Naive B cell (primary cell): ENCODE results near the gene KLK14. TPM values are rescaled to one million over a fixed set of nuclear protein-coding genes. Genes with fewer than 3 reads are reported as not detected.

Experiments used
- ATAC-seq, 2 donors: fragments of 150-1000 bp; cut with Tn5 transposase; 2 replicates each; pipeline ENCODE4 v1.10.0; 2021; ENCODE audit warnings: low read depth in 2 of 2, mild to moderate bottlenecking in 2 of 2, moderate library complexity in 2 of 2
- DNase-seq: peaks from one replicate; pipeline ENCODE4 v3.0.0; 2022
- H3K27ac Mint-ChIP-seq, 6 donors: one replicate each; pipeline ENCODE4 v1.8.0; 2020 to 2022; ENCODE audit warnings: mild to moderate bottlenecking in 6 of 6, mixed read lengths in 6 of 6, moderate library complexity in 5 of 6, inconsistent platforms in 2 of 6
- H3K27me3 Mint-ChIP-seq, 3 donors: one replicate each; pipeline ENCODE4 v1.8.0; 2021 to 2022; ENCODE audit warnings: mixed read lengths in 3 of 3, mild to moderate bottlenecking in 1 of 3
- H3K36me3 Mint-ChIP-seq, 2 donors: one replicate each; pipeline ENCODE4 v1.8.0; 2020 to 2022; ENCODE audit warnings: mixed read lengths in 2 of 2, inconsistent platforms in 1 of 2, mild to moderate bottlenecking in 1 of 2
- H3K4me1 Mint-ChIP-seq, 3 donors: one replicate each; pipeline ENCODE4 v1.8.0; 2020 to 2022; ENCODE audit warnings: mixed read lengths in 3 of 3, inconsistent platforms in 1 of 3, mild to moderate bottlenecking in 1 of 3, moderate library complexity in 1 of 3
- H3K4me3 Mint-ChIP-seq, 8 donors: one replicate each; pipeline ENCODE4 v1.8.0; 2020 to 2022; ENCODE audit warnings: mild to moderate bottlenecking in 8 of 8, mixed read lengths in 8 of 8, moderate library complexity in 8 of 8, inconsistent platforms in 2 of 8
- H3K9me3 Mint-ChIP-seq, 7 donors: one replicate each; pipeline ENCODE4 v1.8.0; 2020 to 2022; ENCODE audit warnings: mixed read lengths in 7 of 7, mild to moderate bottlenecking in 5 of 7, inconsistent platforms in 2 of 7, moderate library complexity in 1 of 7
- polyA plus RNA-seq, 6 donors: library from polyadenylated mRNA; unstranded; fragments of 300-500 nt; fragmentation: Illumina TruSeq; gene quantifications; one replicate each; pipeline ENCODE4 v1.2.3, GENCODE V29; 2021; ENCODE audit warnings: low read depth in 6 of 6

KLK14 gene
- polyA plus RNA-seq, 6 donors from 2014 or later, result 0.49 TPM; not detected in 5

GRCh38 chr19:51091126-51091525 lies 8.4 kb upstream of the KLK14 start:
- no peak for DNase-seq
- Mint-ChIP-seq H3K9me3 (no peaks in the 10 kb centered on the region), H3K36me3 (no peaks in the 10 kb centered on the region), H3K4me3 (peak overlapping the region in 1 of 8 donors; percentile 35), H3K4me1 (peaks cover 6 to 10% (median 6%) of the 10 kb centered on the region in 3 donors), H3K27ac (peak overlapping the region in 1 of 6 donors; percentile 63), H3K27me3 (no peaks in the 10 kb centered on the region)
- ATAC-seq, result no peak

- DNase-seq, result no peak
- Mint-ChIP-seq H3K4me1 (peaks cover 6 to 10% (median 6%) of the 10 kb centered on the region in 3 donors), H3K36me3 (no peaks in the 10 kb centered on the region), H3K9me3 (no peaks in the 10 kb centered on the region), H3K27me3 (no peaks in the 10 kb centered on the region), H3K27ac (peak overlapping the region in 1 of 6 donors; percentile 5), H3K4me3 (peak overlapping the region in 1 of 8 donors; percentile 52)
- ATAC-seq, result no peak
Observed at GRCh38 chr19:51090471-51090870, 7.8 kb upstream of the KLK14 start.

DNA sequence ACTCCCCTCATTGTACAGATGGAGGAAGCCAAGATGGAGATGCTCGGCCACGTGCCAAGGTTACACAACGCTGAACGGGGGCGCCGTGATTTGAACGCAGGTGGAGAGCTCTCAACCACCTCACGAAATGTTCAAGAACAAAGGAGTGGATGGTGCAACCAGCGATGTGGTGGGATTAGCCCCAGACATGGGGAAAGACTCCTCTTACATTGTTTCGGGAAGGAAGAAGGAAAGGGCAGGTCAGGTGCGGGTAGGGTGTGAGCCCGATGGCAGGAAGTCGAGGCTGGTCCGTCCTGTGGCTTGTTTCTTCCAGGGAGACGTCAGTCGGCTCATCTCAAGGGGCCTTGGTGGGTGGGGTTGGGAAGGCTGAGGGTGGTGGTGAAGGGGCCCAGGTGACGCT lies 7.1 kb upstream of the KLK14 start:
- Mint-ChIP-seq H3K36me3 (no peaks in the 10 kb centered on the region), H3K27me3 (no peaks in the 10 kb centered on the region), H3K9me3 (no peaks in the 10 kb centered on the region), H3K27ac (peak overlapping the region in 1 of 6 donors; percentile 80), H3K4me1 (peaks cover 6 to 10% (median 6%) of the 10 kb centered on the region in 3 donors), H3K4me3 (no peak overlapping the region)
- ATAC-seq (no peak), DNase-seq (no peak)

- Mint-ChIP-seq H3K27ac (peak overlapping the region in 2 of 6 donors; percentile 21 to 36), H3K9me3 (no peaks in the 10 kb centered on the region), H3K4me3 (peak overlapping the region in 1 of 8 donors; percentile 57), H3K36me3 (no peaks in the 10 kb centered on the region), H3K27me3 (peaks cover 0 to 29% (median 20%) of the 10 kb centered on the region in 3 donors), H3K4me1 (peaks cover 2 to 10% (median 4%) of the 10 kb centered on the region in 3 donors)
- ATAC-seq (no peak), DNase-seq (no peak)
Observed at GRCh38 chr19:51086153-51086850, 3.6 kb upstream of the KLK14 start.

- Mint-ChIP-seq H3K27ac (no peak overlapping the region), H3K27me3 (peaks cover 0 to 29% (median 20%) of the 10 kb centered on the region in 3 donors), H3K4me1 (peaks cover 2 to 10% (median 4%) of the 10 kb centered on the region in 3 donors), H3K9me3 (no peaks in the 10 kb centered on the region), H3K36me3 (no peaks in the 10 kb centered on the region), H3K4me3 (no peak overlapping the region)
- no peak for DNase-seq
- ATAC-seq, result no peak
Observed at GRCh38 chr19:51084505-51084904, 1.8 kb upstream of the KLK14 start.

GRCh38 chr19:51083783-51084182 lies 1.1 kb upstream of the KLK14 start:
- no peak overlapping the region for H3K27ac Mint-ChIP-seq
- H3K9me3 Mint-ChIP-seq, result no peaks in the 10 kb centered on the region
- peaks cover 0 to 29% (median 20%) of the 10 kb centered on the region in 3 donors for H3K27me3 Mint-ChIP-seq
- DNase-seq (no peak), ATAC-seq (no peak)
- peaks cover 2 to 10% (median 4%) of the 10 kb centered on the region in 3 donors for H3K4me1 Mint-ChIP-seq
- peak overlapping the region in 1 of 8 donors; percentile 57 for H3K4me3 Mint-ChIP-seq
- H3K36me3 Mint-ChIP-seq, result no peaks in the 10 kb centered on the region

- ATAC-seq (no peak), DNase-seq (no peak)
- H3K9me3 Mint-ChIP-seq, result no peaks in the 10 kb centered on the region
- no peak overlapping the region for H3K4me3 Mint-ChIP-seq
- H3K27ac Mint-ChIP-seq, result peak overlapping the region in 2 of 6 donors; percentile 11 to 96
- no peaks in the 10 kb centered on the region for H3K36me3 Mint-ChIP-seq
- peaks cover 0 to 29% (median 20%) of the 10 kb centered on the region in 3 donors for H3K27me3 Mint-ChIP-seq
- peaks cover 2 to 10% (median 4%) of the 10 kb centered on the region in 3 donors for H3K4me1 Mint-ChIP-seq
Observed at GRCh38 chr19:51083181-51083580, 494 bp upstream of the KLK14 start.

DNA sequence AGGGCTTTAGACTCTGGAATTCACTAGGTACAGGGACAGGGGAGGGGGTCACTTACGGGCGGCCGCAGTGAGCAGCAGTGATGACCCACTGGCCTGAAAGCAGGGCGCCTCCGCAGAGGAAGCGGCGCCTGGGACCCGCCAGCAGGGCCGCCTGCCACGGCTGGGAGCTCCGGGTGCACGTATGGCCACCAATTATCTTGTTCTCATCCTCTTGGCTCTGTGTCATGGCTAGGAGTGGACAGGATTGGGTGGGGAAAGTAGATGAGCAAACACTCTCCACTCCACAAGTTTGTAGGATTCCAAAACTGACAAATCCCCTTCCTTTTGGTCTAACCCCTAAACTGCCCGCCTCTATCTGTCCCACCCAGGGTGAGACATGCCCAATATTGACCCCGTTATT lies 1.2 kb downstream of the KLK14 start:
- peak overlapping the region in 1 of 8 donors; percentile 52 for H3K4me3 Mint-ChIP-seq
- H3K9me3 Mint-ChIP-seq, result no peaks in the 10 kb centered on the region
- ATAC-seq (no peak), DNase-seq (no peak)
- H3K4me1 Mint-ChIP-seq, result peaks cover 2 to 7% (median 4%) of the 10 kb centered on the region in 3 donors
- peaks cover 0 to 29% (median 24%) of the 10 kb centered on the region in 3 donors for H3K27me3 Mint-ChIP-seq
- no peak overlapping the region for H3K27ac Mint-ChIP-seq
- H3K36me3 Mint-ChIP-seq, result no peaks in the 10 kb centered on the region

GRCh38 chr19:51079481-51080110 lies 3.1 kb downstream of the KLK14 start:
- Mint-ChIP-seq H3K9me3 (peaks cover 0 to 4% (median under 1%) of the 10 kb centered on the region in 7 donors), H3K4me3 (no peak overlapping the region), H3K4me1 (peaks cover 2 to 4% (median 4%) of the 10 kb centered on the region in 3 donors), H3K36me3 (peaks cover 0 to 2% of the 10 kb centered on the region in 2 donors), H3K27ac (no peak overlapping the region), H3K27me3 (peaks cover 5 to 29% (median 29%) of the 10 kb centered on the region in 3 donors)
- ATAC-seq (no peak), DNase-seq (no peak)

DNA sequence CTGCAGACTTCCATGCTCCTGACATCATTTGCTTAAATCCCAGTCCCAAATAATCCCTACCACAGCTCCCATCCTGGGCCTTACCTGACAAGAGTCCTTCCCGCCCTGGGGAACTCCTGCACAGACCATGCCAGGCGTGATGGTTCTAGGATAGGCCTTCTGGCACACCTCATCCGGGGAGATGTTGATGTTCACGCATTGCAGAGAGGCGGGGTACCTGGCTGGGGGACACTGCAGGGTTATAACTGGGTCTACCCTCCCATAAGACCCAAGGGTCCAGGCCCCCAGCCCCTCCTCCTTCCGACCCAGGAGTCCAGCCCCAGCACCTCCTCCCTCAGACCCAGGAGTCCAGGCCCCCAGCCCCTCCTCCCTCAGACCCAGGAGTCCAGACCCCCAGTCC lies 4.0 kb downstream of the KLK14 start:
- Mint-ChIP-seq H3K4me1 (peaks cover 2 to 4% (median 4%) of the 10 kb centered on the region in 3 donors), H3K27me3 (peaks cover 5 to 36% (median 28%) of the 10 kb centered on the region in 3 donors), H3K4me3 (no peak overlapping the region), H3K36me3 (peaks cover 6 to 10% of the 10 kb centered on the region in 2 donors), H3K27ac (no peak overlapping the region), H3K9me3 (peaks cover 5 to 9% (median 7%) of the 10 kb centered on the region in 7 donors)
- DNase-seq (no peak), ATAC-seq (no peak)

DNA sequence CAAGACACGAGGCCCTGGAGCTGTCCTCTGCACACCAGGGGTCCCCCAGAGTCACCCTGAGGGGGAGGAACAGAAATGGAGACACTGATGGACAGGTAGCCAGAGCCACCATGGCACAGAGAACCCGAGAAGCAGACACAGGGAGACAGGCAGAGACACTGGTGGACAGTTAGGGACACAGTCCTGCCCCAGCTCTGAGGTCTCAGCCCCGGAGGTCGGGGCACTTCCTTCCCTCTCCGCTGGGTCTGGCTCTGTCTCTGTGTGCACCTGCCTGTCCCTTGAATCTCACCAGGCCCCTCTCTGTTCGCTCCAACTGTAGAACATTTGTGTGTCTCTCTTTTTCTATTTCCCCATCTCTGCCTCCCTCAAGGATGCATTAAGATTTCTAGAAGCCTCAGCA lies 4.6 kb downstream of the KLK14 start:
- DNase-seq (no peak), ATAC-seq (no peak)
- Mint-ChIP-seq H3K4me3 (no peak overlapping the region), H3K9me3 (peaks cover 5 to 16% (median 14%) of the 10 kb centered on the region in 7 donors), H3K4me1 (peaks cover 0 to 1% (median under 1%) of the 10 kb centered on the region in 3 donors), H3K27ac (peak overlapping the region in 1 of 6 donors; percentile 45), H3K27me3 (peaks cover 5 to 33% (median 22%) of the 10 kb centered on the region in 3 donors), H3K36me3 (peaks cover 6 to 10% of the 10 kb centered on the region in 2 donors)

GRCh38 chr19:51076631-51077213 lies 6.0 kb downstream of the KLK14 start:
- DNase-seq, result no peak
- no peak for ATAC-seq
- peak overlapping the region in 1 of 6 donors; percentile 26 for H3K27ac Mint-ChIP-seq
- peaks cover 6 to 10% of the 10 kb centered on the region in 2 donors for H3K36me3 Mint-ChIP-seq
- peaks cover 5 to 21% (median 8%) of the 10 kb centered on the region in 3 donors for H3K27me3 Mint-ChIP-seq
- H3K9me3 Mint-ChIP-seq, result peaks cover 5 to 23% (median 16%) of the 10 kb centered on the region in 7 donors
- H3K4me1 Mint-ChIP-seq, result no peaks in the 10 kb centered on the region
- no peak overlapping the region for H3K4me3 Mint-ChIP-seq

- no peak for ATAC-seq
Observed at GRCh38 chr19:51075998-51076397, 6.7 kb downstream of the KLK14 start.

More at GRCh38 chr19:51075998-51076397, 6.7 kb downstream of the KLK14 start:
- Mint-ChIP-seq H3K4me1 (no peaks in the 10 kb centered on the region), H3K4me3 (no peak overlapping the region), H3K36me3 (peaks cover 6 to 10% of the 10 kb centered on the region in 2 donors), H3K27ac (no peak overlapping the region), H3K27me3 (peaks cover 5 to 18% (median 8%) of the 10 kb centered on the region in 3 donors), H3K9me3 (peaks cover 5 to 23% (median 16%) of the 10 kb centered on the region in 7 donors)
- DNase-seq, result no peak
